ENCODE data around the gene SVIP.

DNA sequence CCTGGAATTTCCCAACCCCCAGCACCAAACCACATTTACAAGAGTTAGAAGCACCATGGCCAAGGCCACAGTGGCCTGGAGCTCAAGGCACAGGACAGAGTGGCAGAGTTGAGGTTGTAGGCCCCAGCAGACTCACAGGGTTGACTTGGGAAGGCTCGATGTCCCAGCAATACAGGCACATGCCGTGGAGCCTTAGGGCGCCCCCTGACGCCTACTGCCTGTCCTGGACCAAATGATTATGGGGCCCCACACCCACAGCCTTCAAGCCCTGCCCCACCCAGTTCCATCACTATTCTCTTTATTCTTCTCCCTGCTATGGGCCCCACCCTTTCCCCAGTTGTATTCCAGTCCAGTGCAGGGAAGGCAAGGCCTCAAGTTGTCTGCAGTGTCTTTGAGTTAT is 30.6 kb upstream of the SVIP start, which contains the start of gene CCDC179:
- no peak for TF ChIP-seq POLR2A (IDR thresholded peaks at IDR 0.05)
- TF ChIP-seq, protein P1, sequence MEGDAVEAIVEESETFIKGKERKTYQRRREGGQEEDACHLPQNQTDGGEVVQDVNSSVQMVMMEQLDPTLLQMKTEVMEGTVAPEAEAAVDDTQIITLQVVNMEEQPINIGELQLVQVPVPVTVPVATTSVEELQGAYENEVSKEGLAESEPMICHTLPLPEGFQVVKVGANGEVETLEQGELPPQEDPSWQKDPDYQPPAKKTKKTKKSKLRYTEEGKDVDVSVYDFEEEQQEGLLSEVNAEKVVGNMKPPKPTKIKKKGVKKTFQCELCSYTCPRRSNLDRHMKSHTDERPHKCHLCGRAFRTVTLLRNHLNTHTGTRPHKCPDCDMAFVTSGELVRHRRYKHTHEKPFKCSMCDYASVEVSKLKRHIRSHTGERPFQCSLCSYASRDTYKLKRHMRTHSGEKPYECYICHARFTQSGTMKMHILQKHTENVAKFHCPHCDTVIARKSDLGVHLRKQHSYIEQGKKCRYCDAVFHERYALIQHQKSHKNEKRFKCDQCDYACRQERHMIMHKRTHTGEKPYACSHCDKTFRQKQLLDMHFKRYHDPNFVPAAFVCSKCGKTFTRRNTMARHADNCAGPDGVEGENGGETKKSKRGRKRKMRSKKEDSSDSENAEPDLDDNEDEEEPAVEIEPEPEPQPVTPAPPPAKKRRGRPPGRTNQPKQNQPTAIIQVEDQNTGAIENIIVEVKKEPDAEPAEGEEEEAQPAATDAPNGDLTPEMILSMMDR (IDR thresholded peaks at IDR 0.05): no peak
- TF ChIP-seq POLR2AphosphoS5 (IDR thresholded peaks at IDR 0.05; ENCODE audit: insufficient read depth in 1 of 2, low read depth in 1 of 2): no peak
